ENCODE results near the gene SRRM4.

Gene SRRM4

DNA sequence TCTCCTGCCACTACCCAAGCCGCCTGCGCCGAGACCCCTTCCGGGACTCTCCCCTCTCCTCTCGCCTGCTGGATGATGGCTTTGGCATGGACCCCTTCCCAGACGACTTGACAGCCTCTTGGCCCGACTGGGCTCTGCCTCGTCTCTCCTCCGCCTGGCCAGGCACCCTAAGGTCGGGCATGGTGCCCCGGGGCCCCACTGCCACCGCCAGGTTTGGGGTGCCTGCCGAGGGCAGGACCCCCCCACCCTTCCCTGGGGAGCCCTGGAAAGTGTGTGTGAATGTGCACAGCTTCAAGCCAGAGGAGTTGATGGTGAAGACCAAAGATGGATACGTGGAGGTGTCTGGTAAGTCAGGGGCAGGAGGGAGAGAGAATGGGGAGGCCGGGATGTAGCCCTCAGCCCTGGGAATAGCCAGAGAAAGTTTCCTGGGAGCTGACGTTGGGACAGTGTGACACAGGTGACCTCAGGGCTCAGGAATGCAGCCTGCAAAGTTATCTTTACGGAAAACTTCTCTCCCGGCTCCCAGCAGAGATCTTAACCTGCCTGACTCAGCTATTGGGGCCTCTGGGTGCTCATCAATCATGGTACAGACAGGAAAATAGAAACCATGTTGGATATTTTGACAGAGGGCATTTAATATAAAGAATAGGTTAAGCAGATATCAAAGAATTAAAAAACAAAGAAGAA lies 198.1 kb downstream of the SRRM4 start:
- in situ Hi-C loops (cut with MboI; ENCODE audit: low pct_unique_long_range_greater_than_20kb, low sequenced_read_pairs), result no loop called here
- DNase-seq, result no peak

DNA sequence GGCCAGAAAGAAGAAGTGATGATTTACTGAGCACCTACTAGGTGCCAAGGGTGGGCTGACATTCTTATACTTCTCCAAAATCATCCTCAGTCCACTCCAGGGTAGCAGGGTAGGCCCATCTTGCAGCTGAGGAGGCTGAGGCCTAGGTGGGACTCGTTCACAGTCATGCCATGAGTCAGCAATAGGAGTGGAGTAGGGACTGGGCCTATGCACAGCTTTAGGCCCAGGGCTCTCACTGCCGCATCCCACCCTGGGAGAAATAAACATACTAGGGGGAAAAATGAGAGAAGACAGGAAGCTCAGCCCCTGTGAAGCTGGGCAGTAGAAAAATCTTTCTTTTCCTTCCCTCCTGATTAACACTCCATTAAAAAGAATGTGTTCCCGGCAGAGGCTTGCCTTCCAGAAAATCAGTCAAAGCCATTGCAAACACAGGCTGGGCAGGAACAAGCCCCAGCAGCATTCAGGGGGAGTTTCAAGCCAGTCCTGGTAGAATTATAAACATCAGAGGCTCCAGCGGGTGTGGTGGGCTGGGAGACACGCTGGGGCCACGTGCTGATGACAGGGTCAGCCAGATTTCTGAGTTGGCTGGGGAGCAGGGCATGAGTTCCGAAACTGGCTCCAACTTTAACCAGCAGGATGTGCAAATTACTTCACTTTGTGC lies 199.2 kb downstream of the SRRM4 start:
- DNase-seq, result no peak
- in situ Hi-C loops (cut with MboI; ENCODE audit: low pct_unique_long_range_greater_than_20kb, low sequenced_read_pairs), result no loop called here

GRCh38 chr12:119181202-119181601 lies 199.9 kb downstream of the SRRM4 start:
- no peak for DNase-seq
- in situ Hi-C loops (cut with MboI; ENCODE audit: low pct_unique_long_range_greater_than_20kb, low sequenced_read_pairs), result no loop called here

GRCh38 chr12:119181944-119182343 lies 200.6 kb downstream of the SRRM4 start:
- DNase-seq, result no peak
- in situ Hi-C loops (cut with MboI; ENCODE audit: low pct_unique_long_range_greater_than_20kb, low sequenced_read_pairs), result no loop called here

GRCh38 chr12:119182701-119183493 lies 201.6 kb downstream of the SRRM4 start:
- no peak for DNase-seq
- in situ Hi-C loops (cut with MboI; ENCODE audit: low pct_unique_long_range_greater_than_20kb, low sequenced_read_pairs), result no loop called here

GRCh38 chr12:119183942-119184695 lies 202.8 kb downstream of the SRRM4 start:
- in situ Hi-C loops (cut with MboI; ENCODE audit: low pct_unique_long_range_greater_than_20kb, low sequenced_read_pairs), result no loop called here
- DNase-seq, result no peak

DNA sequence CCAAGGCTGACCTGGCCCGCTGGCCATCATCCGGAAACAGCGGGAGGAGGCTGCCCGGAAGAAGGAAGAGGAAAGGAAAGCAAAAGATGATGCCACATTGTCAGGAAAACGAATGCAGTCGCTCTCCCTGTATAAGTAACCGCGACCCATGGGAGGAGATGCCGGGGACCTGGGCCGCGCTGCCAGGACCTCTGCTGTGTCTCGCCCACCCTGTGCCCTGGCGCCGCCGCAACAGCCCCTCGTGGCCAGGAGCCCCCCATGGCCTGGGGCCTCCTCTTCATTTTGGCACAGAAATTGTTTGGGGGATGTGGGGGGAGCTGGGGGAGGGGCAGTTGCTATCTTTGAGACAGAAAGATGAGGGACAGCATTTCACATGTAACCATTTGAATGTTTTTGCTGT lies 213.9 kb downstream of the SRRM4 start:
- no peak for DNase-seq
- in situ Hi-C loops (cut with MboI; ENCODE audit: low pct_unique_long_range_greater_than_20kb, low sequenced_read_pairs), result no loop called here

GRCh38 chr12:119198440-119198839 lies 217.1 kb downstream of the SRRM4 start:
- in situ Hi-C loops (cut with MboI; ENCODE audit: low pct_unique_long_range_greater_than_20kb, low sequenced_read_pairs), result no loop called here
- DNase-seq, result no peak

GRCh38 chr12:119200601-119201000 lies 219.3 kb downstream of the SRRM4 start:
- no peak for DNase-seq
- in situ Hi-C loops (cut with MboI; ENCODE audit: low pct_unique_long_range_greater_than_20kb, low sequenced_read_pairs), result no loop called here

DNA sequence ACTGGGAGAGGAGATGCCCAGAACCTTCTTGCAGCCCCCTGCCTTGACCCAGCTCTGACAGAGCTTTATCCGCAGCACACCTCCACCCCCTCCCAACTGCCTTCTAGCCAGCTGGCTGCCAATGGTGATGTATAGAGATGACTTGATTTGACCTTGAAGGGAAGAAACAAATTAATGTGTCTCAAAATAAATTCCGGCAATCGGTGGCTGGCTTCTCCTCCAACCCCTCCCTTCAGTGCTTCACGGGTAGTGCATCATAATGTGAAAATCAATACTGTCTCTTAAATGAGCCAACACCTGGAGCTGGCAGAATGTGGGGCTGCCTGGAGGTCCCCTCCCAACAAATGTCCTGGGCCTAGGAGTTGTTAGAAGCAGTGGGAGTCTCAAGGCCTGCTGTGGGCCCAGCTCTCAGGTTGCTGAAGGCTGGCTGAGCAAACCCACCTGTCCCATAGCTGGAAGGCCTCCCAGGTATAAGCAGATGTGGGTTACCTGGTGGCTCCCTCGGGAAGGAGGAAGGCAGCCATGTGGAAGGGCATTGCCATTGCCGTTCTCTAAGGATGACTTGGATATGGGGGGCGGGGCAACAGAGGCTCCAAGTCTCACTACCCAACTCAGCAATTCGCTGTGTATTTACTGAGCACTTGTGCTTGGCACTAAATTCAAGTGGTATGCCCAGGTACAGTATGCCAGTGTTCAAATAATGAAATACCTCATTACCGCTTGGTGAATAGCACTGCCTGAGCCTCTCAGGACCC lies 220.6 kb downstream of the SRRM4 start:
- in situ Hi-C loops (cut with MboI; ENCODE audit: low pct_unique_long_range_greater_than_20kb, low sequenced_read_pairs), result no loop called here
- DNase-seq, result no peak

GRCh38 chr12:119202544-119202943 lies 221.2 kb downstream of the SRRM4 start:
- no peak for DNase-seq

DNA sequence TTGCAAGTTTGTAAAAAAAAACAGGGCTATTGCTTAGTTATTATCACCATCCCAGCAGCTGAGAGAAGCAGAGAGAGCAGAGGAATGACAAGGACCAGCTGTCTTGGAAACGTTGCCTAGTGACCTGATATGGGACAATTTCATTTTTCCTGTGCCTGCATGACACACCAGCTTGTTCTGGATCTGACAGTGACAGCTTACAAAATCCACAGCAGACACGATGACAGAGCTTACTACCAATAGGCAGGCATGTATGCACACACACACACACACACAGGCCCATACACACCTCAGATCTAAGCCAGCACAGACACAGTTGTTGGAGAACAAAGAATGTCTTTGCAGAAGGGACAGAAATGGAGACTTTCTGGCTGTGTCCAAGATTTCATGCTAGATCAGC lies 222.8 kb downstream of the SRRM4 start:
- in situ Hi-C loops (cut with MboI; ENCODE audit: low pct_unique_long_range_greater_than_20kb, low sequenced_read_pairs), result no loop called here
- DNase-seq, result no peak

More at GRCh38 chr12:119202544-119202943, 221.2 kb downstream of the SRRM4 start:
- in situ Hi-C loops (cut with MboI; ENCODE audit: low pct_unique_long_range_greater_than_20kb, low sequenced_read_pairs), result no loop called here

DNA sequence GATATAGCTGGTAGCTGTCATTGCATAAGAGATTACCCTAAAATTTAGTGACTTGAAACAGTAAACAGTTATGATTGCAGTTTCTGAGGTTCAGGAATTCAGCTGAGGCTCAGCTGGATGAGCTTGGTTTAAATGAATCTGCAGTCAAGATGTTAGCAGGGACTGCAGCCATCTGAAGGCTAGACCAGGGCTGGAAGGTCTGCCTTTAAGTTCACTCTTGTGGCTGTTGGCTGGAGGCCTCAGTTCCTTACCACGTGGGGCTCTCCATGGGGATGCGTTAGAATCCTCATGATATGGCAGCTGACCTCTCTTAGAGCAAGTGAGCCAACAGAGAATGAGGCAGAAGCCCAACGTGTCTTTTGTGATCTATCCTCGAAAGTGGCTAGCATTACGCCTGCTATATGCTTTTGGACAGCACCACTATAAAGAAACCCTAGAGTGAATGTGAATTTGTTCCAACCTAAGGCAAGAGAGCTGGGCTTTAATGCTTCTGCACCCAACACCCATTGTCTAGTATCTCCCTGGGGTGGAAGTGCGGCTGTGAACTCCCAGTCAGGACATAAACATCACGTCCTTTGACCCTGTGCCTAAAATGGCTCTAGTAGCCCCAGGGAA lies 223.4 kb downstream of the SRRM4 start:
- DNase-seq, result no peak
- in situ Hi-C loops (cut with MboI; ENCODE audit: low pct_unique_long_range_greater_than_20kb, low sequenced_read_pairs), result no loop called here

GRCh38 chr12:119206348-119207062 lies 225.2 kb downstream of the SRRM4 start:
- no peak for DNase-seq
- in situ Hi-C loops (cut with MboI; ENCODE audit: low pct_unique_long_range_greater_than_20kb, low sequenced_read_pairs), result no loop called here

- DNase-seq, result no peak
Measured at GRCh38 chr12:119207063-119207560, 225.8 kb downstream of the SRRM4 start.

GRCh38 chr12:119208626-119209061 lies 227.3 kb downstream of the SRRM4 start:
- in situ Hi-C loops (cut with MboI; ENCODE audit: low pct_unique_long_range_greater_than_20kb, low sequenced_read_pairs), result no loop called here
- no peak for DNase-seq

More at GRCh38 chr12:119207063-119207560, 225.8 kb downstream of the SRRM4 start:
- in situ Hi-C loops (cut with MboI; ENCODE audit: low pct_unique_long_range_greater_than_20kb, low sequenced_read_pairs), result no loop called here

DNA sequence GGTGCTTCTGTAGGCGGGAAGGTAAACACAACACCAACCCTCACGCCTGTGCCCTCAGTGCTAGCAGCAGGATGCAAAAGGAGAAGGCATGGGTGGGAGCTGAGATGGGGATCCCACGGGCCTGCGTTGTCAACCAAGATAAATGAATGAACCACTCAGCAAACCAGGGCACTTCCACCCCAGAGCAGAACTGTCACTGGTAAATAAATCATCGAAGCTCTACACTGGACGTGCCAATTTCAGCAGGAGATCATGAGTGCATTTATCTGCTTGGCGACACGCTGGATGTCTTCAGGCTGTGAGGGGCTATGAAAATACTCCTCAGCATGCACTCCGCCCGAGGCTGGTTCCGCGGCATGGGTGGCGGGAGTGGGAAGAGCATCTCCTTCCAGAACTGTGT lies 230.5 kb downstream of the SRRM4 start:
- DNase-seq, result no peak
- in situ Hi-C loops (cut with MboI; ENCODE audit: low pct_unique_long_range_greater_than_20kb, low sequenced_read_pairs), result no loop called here

All from KBM-7 (cell line).